Epithelial cell of proximal tubule (primary cell): ENCODE measurements around the gene UGT1A9. TPM values are rescaled to one million over a fixed set of nuclear protein-coding genes. Genes with fewer than 3 reads are reported as not detected.

Experiments used
- DNase-seq: peaks from one replicate; pipeline ENCODE4 v3.0.0-alpha.2; 2011; ENCODE audit warnings: low read depth
- H3K4me3 ChIP-seq: 2 replicates; pipeline ENCODE4 v1.5.1; 2011; ENCODE audit warnings: low read depth, mild to moderate bottlenecking, low read length
- CTCF ChIP-seq: conservative IDR thresholded peaks from 2 replicates; pipeline ENCODE4 v1.5.1; 2012; ENCODE audit warnings: low read depth, mild to moderate bottlenecking, low read length
- total RNA-seq: library from RNA; depleted of rRNA; stranded (reverse); fragments of >200 nt; gene quantifications from 2 replicates; pipeline ENCODE4 v1.2.3, GENCODE V29; 2015

The UGT1A9 gene
- total RNA-seq, 1 donor from 2014 or later = not detected

- TF ChIP-seq CTCF = no peak
- DNase-seq = no peak
- no peak overlapping the region for H3K4me3 ChIP-seq
Measured at GRCh38 chr2:233810385-233810784, 138.7 kb downstream of the UGT1A9 start.

- H3K4me3 ChIP-seq = no peak overlapping the region
- DNase-seq = no peak
- no peak for TF ChIP-seq CTCF
Measured at GRCh38 chr2:233811087-233811486, 139.4 kb downstream of the UGT1A9 start.

GRCh38 chr2:233811732-233812131 lies 140.0 kb downstream of the UGT1A9 start:
- no peak for TF ChIP-seq CTCF
- DNase-seq = no peak
- no peak overlapping the region for H3K4me3 ChIP-seq

GRCh38 chr2:233813236-233814055 lies 141.7 kb downstream of the UGT1A9 start:
- TF ChIP-seq CTCF = no peak
- no peak overlapping the region for H3K4me3 ChIP-seq
- no peak for DNase-seq

GRCh38 chr2:233814056-233814835 lies 142.5 kb downstream of the UGT1A9 start:
- no peak overlapping the region for H3K4me3 ChIP-seq
- DNase-seq = no peak
- TF ChIP-seq CTCF = no peak

- no peak overlapping the region for H3K4me3 ChIP-seq
- no peak for TF ChIP-seq CTCF
- DNase-seq = no peak
Measured at GRCh38 chr2:233815861-233816260, 144.2 kb downstream of the UGT1A9 start.

GRCh38 chr2:233816334-233816733 lies 144.6 kb downstream of the UGT1A9 start:
- DNase-seq = no peak
- H3K4me3 ChIP-seq = no peak overlapping the region
- TF ChIP-seq CTCF = no peak
